Activated CD4-positive, CD25-positive, alpha-beta regulatory T cell treated with anti-CD3 and anti-CD28 coated beads, Interleukin-2, amount 50 U/mL, for 16 hours (primary cell): ENCODE data around the gene U2AF1L4.
"Not testable (repeated sequence)": the region's sequence is repeated elsewhere in the genome, so short reads cannot be mapped to it uniquely, and the experiment has no call there.

Experiments
- DNase-seq: peaks from one replicate; pipeline ENCODE4 v3.0.0-alpha.2; 2020; ENCODE audit warnings: low read depth, low spot score

U2AF1L4 gene

GRCh38 chr19:35725216-35725861 is 19.9 kb downstream of the U2AF1L4 start:
- DNase-seq, result no peak

- no peak for DNase-seq
These were observed 20.7 kb downstream of the U2AF1L4 start for GRCh38 chr19:35724560-35724959.

- not testable (repeated sequence) for DNase-seq
These were observed 21.1 kb downstream of the U2AF1L4 start for GRCh38 chr19:35724132-35724531.

GRCh38 chr19:35723671-35724070 is 21.5 kb downstream of the U2AF1L4 start:
- no peak for DNase-seq

GRCh38 chr19:35722897-35723296 is 22.3 kb downstream of the U2AF1L4 start:
- DNase-seq, result no peak

GRCh38 chr19:35722461-35722860 is 22.8 kb downstream of the U2AF1L4 start:
- no peak for DNase-seq

- DNase-seq, result no peak
These were observed 23.8 kb downstream of the U2AF1L4 start for GRCh38 chr19:35721374-35721773.

- DNase-seq, result no peak
These were observed 24.6 kb downstream of the U2AF1L4 start for GRCh38 chr19:35720648-35721047.

- no peak for DNase-seq
These were observed 25.1 kb downstream of the U2AF1L4 start for GRCh38 chr19:35720163-35720524.

GRCh38 chr19:35719402-35720162 is 25.6 kb downstream of the U2AF1L4 start:
- DNase-seq, result no peak

GRCh38 chr19:35718345-35719041 is 26.7 kb downstream of the U2AF1L4 start:
- DNase-seq, result no peak

- no peak for DNase-seq
These were observed 27.4 kb downstream of the U2AF1L4 start, which contains the start of gene KMT2B for GRCh38 chr19:35717665-35718344. TSS of gene KMT2B (plus strand) at chr19:35718003. CDS start at chr19:35718019, 16 bp downstream.

- peak; percentile 92 for DNase-seq
These were observed 28.2 kb downstream of the U2AF1L4 start for GRCh38 chr19:35716801-35717664.

GRCh38 chr19:35715981-35716800 is 29.0 kb downstream of the U2AF1L4 start:
- no peak for DNase-seq

GRCh38 chr19:35715355-35715809 is 29.8 kb downstream of the U2AF1L4 start:
- DNase-seq, result no peak

GRCh38 chr19:35714601-35715354 is 30.4 kb downstream of the U2AF1L4 start:
- no peak for DNase-seq

- no peak for DNase-seq
These were observed 31.2 kb downstream of the U2AF1L4 start for GRCh38 chr19:35713904-35714495.

- DNase-seq, result no peak
These were observed 31.7 kb downstream of the U2AF1L4 start for GRCh38 chr19:35713506-35713850.
